SK-N-SH (cell line): ENCODE measurements around the gene ACOXL.

Source experiments
- ELF1 ChIP-seq: IDR thresholded peaks from 2 replicates; pipeline ENCODE4 v1.4.0; 2012
- EP300 ChIP-seq, 2 experiments: IDR thresholded peaks; 2 replicates each; pipeline versions ENCODE4 v1.4.0 to v1.6.1; 2012; ENCODE audit warnings: borderline replicate concordance in 1 of 2, low read depth in 1 of 2, low read length in 1 of 2
- GABPA ChIP-seq: IDR thresholded peaks from 2 replicates; pipeline ENCODE4 v1.4.0; 2012; ENCODE audit warnings: low read depth, mild to moderate bottlenecking
- NFIC ChIP-seq: IDR thresholded peaks from 2 replicates; pipeline ENCODE4 v1.4.0; 2012; ENCODE audit warnings: borderline replicate concordance
- POLR2AphosphoS5 ChIP-seq: IDR thresholded peaks from 2 replicates; pipeline ENCODE4 v1.6.1; 2012; ENCODE audit warnings: low read depth, low read length
- TF ChIP-seq, protein P1 (sequence below): fragments of 150-350 bp; IDR thresholded peaks from 2 replicates; pipeline ENCODE4 v1.6.1; 2017; ENCODE audit warnings: antibody characterized with exemption, low read length, low read depth, borderline replicate concordance
- TF ChIP-seq, protein P2 (sequence below): fragments of 200-600 bp; sonication (generic); IDR thresholded peaks from 2 replicates; pipeline ENCODE4 v1.6.1; 2017; ENCODE audit warnings: antibody characterized with exemption, mild to moderate bottlenecking, moderate library complexity
- TF ChIP-seq, protein P3 (sequence below): IDR thresholded peaks from 2 replicates; pipeline ENCODE4; 2012
- TF ChIP-seq, protein P4 (sequence below): IDR thresholded peaks from 2 replicates; pipeline ENCODE4 v1.4.0; 2012; ENCODE audit warnings: low read depth, borderline replicate concordance

DNA sequence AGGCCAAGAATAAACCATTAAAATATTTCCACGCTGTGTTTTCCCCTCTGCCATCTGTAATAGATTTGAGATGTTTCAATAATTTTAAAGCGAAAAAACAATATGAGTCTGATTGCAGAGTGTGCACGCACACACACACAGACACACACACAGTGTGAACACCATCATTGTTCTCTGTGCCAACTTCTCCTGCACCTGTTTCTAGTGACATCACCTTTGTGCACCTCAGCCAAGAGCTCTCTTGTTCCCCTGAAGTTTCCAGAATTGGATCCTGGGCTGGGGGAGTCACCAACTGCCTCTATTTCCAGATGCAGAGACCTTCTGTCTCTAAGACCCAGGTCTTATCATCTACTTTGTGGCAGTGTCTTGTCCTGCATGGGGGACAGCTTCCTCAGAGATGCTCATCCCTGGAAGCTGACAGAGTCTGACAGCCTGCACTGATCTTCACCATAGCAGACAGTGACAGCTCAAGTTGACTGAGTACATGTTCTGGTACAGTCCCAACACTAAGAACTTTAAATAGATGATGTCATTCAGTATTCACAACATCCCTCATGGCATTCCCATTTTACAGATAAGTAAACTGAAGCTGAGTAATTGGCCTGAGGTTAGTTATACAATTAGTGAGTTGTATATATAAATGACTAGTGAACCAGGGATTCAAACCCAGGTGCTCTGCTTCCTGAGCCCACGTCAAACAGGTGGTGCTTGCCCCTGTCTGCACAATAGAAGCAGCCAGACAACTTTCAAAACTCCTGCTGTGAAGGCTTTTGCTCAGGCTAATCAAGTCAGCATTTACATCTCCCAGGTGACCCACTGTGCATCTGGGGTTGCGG, 39.4 kb downstream of the ACOXL start:
- TF ChIP-seq, protein P1, sequence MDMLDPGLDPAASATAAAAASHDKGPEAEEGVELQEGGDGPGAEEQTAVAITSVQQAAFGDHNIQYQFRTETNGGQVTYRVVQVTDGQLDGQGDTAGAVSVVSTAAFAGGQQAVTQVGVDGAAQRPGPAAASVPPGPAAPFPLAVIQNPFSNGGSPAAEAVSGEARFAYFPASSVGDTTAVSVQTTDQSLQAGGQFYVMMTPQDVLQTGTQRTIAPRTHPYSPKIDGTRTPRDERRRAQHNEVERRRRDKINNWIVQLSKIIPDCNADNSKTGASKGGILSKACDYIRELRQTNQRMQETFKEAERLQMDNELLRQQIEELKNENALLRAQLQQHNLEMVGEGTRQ = no peak
- TF ChIP-seq, protein P2, sequence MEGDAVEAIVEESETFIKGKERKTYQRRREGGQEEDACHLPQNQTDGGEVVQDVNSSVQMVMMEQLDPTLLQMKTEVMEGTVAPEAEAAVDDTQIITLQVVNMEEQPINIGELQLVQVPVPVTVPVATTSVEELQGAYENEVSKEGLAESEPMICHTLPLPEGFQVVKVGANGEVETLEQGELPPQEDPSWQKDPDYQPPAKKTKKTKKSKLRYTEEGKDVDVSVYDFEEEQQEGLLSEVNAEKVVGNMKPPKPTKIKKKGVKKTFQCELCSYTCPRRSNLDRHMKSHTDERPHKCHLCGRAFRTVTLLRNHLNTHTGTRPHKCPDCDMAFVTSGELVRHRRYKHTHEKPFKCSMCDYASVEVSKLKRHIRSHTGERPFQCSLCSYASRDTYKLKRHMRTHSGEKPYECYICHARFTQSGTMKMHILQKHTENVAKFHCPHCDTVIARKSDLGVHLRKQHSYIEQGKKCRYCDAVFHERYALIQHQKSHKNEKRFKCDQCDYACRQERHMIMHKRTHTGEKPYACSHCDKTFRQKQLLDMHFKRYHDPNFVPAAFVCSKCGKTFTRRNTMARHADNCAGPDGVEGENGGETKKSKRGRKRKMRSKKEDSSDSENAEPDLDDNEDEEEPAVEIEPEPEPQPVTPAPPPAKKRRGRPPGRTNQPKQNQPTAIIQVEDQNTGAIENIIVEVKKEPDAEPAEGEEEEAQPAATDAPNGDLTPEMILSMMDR = no peak
- TF ChIP-seq, protein P3, sequence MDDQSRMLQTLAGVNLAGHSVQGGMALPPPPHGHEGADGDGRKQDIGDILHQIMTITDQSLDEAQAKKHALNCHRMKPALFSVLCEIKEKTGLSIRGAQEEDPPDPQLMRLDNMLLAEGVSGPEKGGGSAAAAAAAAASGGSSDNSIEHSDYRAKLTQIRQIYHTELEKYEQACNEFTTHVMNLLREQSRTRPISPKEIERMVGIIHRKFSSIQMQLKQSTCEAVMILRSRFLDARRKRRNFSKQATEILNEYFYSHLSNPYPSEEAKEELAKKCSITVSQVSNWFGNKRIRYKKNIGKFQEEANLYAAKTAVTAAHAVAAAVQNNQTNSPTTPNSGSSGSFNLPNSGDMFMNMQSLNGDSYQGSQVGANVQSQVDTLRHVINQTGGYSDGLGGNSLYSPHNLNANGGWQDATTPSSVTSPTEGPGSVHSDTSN = no peak
- no peak for TF ChIP-seq GABPA
- no peak for TF ChIP-seq POLR2AphosphoS5
- no peak for TF ChIP-seq ELF1
- no peak for TF ChIP-seq NFIC
- TF ChIP-seq, protein P4, sequence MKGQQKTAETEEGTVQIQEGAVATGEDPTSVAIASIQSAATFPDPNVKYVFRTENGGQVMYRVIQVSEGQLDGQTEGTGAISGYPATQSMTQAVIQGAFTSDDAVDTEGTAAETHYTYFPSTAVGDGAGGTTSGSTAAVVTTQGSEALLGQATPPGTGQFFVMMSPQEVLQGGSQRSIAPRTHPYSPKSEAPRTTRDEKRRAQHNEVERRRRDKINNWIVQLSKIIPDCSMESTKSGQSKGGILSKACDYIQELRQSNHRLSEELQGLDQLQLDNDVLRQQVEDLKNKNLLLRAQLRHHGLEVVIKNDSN = no peak
- no peak for TF ChIP-seq EP300 (IDR thresholded peaks at IDR 0.05; ENCODE audit: borderline replicate concordance in 1 of 2, low read depth in 1 of 2, low read length in 1 of 2)
